ENCODE results near the gene CNTNAP2.
A peak's percentile ranks its signal among the peaks of the same experiment; 100 is the strongest.

CNTNAP2 gene

DNA sequence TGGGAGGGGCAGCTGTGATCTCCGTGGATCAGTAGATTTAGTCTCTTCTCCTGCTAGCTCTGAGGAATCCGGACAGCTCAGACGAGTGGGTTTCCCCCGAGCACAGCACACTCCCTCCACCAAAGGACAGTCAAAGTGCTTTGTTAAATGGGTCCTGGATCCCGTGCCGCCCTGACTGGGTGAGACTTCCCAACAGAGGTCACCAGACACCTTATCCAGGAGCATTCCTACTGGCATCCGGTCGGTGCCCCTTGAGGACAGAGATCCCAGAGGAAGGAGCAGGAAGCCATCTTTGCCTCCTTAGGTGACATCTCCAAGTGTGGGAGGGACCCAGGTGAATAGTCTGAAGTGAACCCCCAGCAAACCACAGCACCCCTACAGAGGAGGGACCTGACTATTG lies 1148.9 kb downstream of the CNTNAP2 start:
- Histone ChIP-seq H3K36me3 (ENCODE audit: control insufficient read depth in 2 of 2, insufficient read depth in 1 of 2, low read length in 2 of 2) (no peaks in the 10 kb centered on the region), H3K4me1 (ENCODE audit: control insufficient read depth, insufficient read depth, low read length) (no peaks in the 10 kb centered on the region), H3K4me3 (ENCODE audit: low read depth, low read length) (no peak overlapping the region), H3K9me3 (ENCODE audit: control insufficient read depth, insufficient read depth, low read depth, low read length) (no peaks in the 10 kb centered on the region), H3K27ac (ENCODE audit: extremely low read depth, low read depth, low read length) (no peak overlapping the region)
- ChIA-PET CTCF (no interaction called here), POLR2A (no interaction called here)
- TF ChIP-seq ZNF785 (tag by site-specific recombination; IDR thresholded peaks at IDR 0.05): no peak

DNA sequence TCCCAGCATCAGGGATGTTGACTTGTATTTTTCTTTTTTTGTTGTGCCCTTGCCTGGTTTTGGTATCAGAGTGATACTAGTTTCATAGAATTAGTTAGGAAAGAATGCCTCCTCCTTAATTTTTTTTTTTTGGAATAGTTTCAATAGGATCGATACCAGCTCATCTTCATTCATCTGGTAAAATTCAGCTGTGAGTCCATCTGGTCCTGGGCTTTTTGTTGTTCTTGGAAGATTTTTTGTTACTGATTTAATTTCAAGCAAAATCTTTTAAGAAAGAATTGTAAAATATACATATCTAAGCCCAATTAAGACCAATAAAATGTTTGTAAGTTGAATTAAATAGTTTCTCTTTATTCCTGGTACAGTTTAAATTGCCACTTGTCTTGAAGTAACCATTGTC lies 1159.5 kb downstream of the CNTNAP2 start:
- no peak for TF ChIP-seq ZNF621 (tag by site-specific recombination; IDR thresholded peaks at IDR 0.05)
- no peak for TF ChIP-seq KLF10 (tag by site-specific recombination; IDR thresholded peaks at IDR 0.05)
- TF ChIP-seq, protein P1, sequence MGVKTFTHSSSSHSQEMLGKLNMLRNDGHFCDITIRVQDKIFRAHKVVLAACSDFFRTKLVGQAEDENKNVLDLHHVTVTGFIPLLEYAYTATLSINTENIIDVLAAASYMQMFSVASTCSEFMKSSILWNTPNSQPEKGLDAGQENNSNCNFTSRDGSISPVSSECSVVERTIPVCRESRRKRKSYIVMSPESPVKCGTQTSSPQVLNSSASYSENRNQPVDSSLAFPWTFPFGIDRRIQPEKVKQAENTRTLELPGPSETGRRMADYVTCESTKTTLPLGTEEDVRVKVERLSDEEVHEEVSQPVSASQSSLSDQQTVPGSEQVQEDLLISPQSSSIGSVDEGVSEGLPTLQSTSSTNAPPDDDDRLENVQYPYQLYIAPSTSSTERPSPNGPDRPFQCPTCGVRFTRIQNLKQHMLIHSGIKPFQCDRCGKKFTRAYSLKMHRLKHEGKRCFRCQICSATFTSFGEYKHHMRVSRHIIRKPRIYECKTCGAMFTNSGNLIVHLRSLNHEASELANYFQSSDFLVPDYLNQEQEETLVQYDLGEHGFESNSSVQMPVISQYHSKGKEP (tag by site-specific recombination; IDR thresholded peaks at IDR 0.05): no peak
- TF ChIP-seq ZNF169 (tag by site-specific recombination; IDR thresholded peaks at IDR 0.05): no peak
- no peak for TF ChIP-seq ZNF530 (tag by site-specific recombination; IDR thresholded peaks at IDR 0.05; ENCODE audit: low read depth)
- TF ChIP-seq, protein P2, sequence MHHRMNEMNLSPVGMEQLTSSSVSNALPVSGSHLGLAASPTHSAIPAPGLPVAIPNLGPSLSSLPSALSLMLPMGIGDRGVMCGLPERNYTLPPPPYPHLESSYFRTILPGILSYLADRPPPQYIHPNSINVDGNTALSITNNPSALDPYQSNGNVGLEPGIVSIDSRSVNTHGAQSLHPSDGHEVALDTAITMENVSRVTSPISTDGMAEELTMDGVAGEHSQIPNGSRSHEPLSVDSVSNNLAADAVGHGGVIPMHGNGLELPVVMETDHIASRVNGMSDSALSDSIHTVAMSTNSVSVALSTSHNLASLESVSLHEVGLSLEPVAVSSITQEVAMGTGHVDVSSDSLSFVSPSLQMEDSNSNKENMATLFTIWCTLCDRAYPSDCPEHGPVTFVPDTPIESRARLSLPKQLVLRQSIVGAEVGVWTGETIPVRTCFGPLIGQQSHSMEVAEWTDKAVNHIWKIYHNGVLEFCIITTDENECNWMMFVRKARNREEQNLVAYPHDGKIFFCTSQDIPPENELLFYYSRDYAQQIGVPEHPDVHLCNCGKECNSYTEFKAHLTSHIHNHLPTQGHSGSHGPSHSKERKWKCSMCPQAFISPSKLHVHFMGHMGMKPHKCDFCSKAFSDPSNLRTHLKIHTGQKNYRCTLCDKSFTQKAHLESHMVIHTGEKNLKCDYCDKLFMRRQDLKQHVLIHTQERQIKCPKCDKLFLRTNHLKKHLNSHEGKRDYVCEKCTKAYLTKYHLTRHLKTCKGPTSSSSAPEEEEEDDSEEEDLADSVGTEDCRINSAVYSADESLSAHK (tag by site-specific recombination; IDR thresholded peaks at IDR 0.05): no peak
- TF ChIP-seq, protein P3, sequence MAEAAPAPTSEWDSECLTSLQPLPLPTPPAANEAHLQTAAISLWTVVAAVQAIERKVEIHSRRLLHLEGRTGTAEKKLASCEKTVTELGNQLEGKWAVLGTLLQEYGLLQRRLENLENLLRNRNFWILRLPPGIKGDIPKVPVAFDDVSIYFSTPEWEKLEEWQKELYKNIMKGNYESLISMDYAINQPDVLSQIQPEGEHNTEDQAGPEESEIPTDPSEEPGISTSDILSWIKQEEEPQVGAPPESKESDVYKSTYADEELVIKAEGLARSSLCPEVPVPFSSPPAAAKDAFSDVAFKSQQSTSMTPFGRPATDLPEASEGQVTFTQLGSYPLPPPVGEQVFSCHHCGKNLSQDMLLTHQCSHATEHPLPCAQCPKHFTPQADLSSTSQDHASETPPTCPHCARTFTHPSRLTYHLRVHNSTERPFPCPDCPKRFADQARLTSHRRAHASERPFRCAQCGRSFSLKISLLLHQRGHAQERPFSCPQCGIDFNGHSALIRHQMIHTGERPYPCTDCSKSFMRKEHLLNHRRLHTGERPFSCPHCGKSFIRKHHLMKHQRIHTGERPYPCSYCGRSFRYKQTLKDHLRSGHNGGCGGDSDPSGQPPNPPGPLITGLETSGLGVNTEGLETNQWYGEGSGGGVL (tag by site-specific recombination; IDR thresholded peaks at IDR 0.05): no peak
- TF ChIP-seq ZNF174 (tag by site-specific recombination; IDR thresholded peaks at IDR 0.05): no peak
- no peaks in the 10 kb centered on the region for H3K9me3 ChIP-seq (ENCODE audit: control insufficient read depth, insufficient read depth, low read depth, low read length)
- no peaks in the 10 kb centered on the region for H3K4me1 ChIP-seq (ENCODE audit: control insufficient read depth, insufficient read depth, low read length)
- ChIA-PET POLR2A (no interaction called here), CTCF (no interaction called here)
- no peaks in the 10 kb centered on the region for H3K36me3 ChIP-seq (ENCODE audit: control insufficient read depth in 2 of 2, insufficient read depth in 1 of 2, low read length in 2 of 2)
- H3K4me3 ChIP-seq (ENCODE audit: low read depth, low read length): no peak overlapping the region
- no peak overlapping the region for H3K27ac ChIP-seq (ENCODE audit: extremely low read depth, low read depth, low read length)

DNA sequence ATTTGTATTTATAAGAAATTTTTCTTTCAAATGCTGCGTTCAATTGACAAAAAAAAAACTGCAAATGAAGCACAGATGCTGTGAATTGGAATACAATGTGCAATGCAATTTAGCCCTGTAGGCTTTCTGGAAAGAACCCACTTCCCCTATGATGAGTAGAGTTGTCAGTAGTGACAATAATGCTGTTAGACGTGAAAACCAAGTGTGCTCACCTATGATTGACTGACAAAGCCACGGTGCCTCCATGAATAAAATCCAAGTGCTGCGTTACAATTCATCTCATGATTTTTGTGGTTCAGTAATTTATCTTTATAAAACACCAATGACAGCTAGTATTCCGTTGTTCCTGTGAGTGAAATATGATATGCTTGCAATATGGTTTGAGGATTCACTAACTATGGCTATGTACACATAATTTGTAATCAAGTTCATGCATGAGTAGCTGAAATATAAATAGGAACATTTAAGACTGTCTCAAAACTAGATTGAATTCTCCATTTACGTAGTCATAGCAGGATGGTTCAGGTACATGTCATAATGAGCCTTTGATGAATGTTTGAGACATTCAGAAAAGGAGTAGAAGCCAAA lies 1160.3 kb downstream of the CNTNAP2 start:
- Histone ChIP-seq H3K4me3 (ENCODE audit: low read depth, low read length) (no peak overlapping the region), H3K36me3 (ENCODE audit: control insufficient read depth in 2 of 2, insufficient read depth in 1 of 2, low read length in 2 of 2) (no peaks in the 10 kb centered on the region), H3K9me3 (ENCODE audit: control insufficient read depth, insufficient read depth, low read depth, low read length) (no peaks in the 10 kb centered on the region), H3K27ac (ENCODE audit: extremely low read depth, low read depth, low read length) (no peak overlapping the region), H3K4me1 (ENCODE audit: control insufficient read depth, insufficient read depth, low read length) (no peaks in the 10 kb centered on the region)
- POLR2A ChIA-PET: no interaction called here
- CTCF ChIA-PET: no interaction called here
- no peak for TF ChIP-seq TRIM28 (IDR thresholded peaks at IDR 0.05; ENCODE audit: borderline replicate concordance, low read length)
- TF ChIP-seq MEIS1 (CRISPR knock-in tag; IDR thresholded peaks at IDR 0.05; ENCODE audit: borderline replicate concordance): peak; percentile 85; the same call in 1 of the 2 replicates

- no peak overlapping the region for H3K27ac ChIP-seq (ENCODE audit: extremely low read depth, low read depth, low read length)
- no peak overlapping the region for H3K4me3 ChIP-seq (ENCODE audit: low read depth, low read length)
- ChIA-PET CTCF (interaction anchor here (0.7 kb wide), 1 partner anchor 30 kb away, joined by 3 read pairs; no protein-coding TSS in a partner anchor), POLR2A (no interaction called here)
- no peaks in the 10 kb centered on the region for H3K36me3 ChIP-seq (ENCODE audit: control insufficient read depth in 2 of 2, insufficient read depth in 1 of 2, low read length in 2 of 2)
- TF ChIP-seq ZNF747 (tag by site-specific recombination; IDR thresholded peaks at IDR 0.05) (no peak), ZNF433 (tag by site-specific recombination; IDR thresholded peaks at IDR 0.05; ENCODE audit: low read depth) (no peak), ZNF214 (tag by site-specific recombination; IDR thresholded peaks at IDR 0.05; ENCODE audit: borderline replicate concordance) (no peak), ZNF146 (tag by site-specific recombination; IDR thresholded peaks at IDR 0.05) (no peak), ZBTB8A (tag by site-specific recombination; IDR thresholded peaks at IDR 0.05) (no peak), KLF1 (tag by site-specific recombination; IDR thresholded peaks at IDR 0.05) (no peak), ZNF174 (tag by site-specific recombination; IDR thresholded peaks at IDR 0.05) (no peak), ZBTB7A (tag by site-specific recombination; IDR thresholded peaks at IDR 0.05; ENCODE audit: low read depth) (no peak), MZF1 (tag by site-specific recombination; IDR thresholded peaks at IDR 0.05; ENCODE audit: borderline replicate concordance) (no peak), ZNF311 (tag by site-specific recombination; IDR thresholded peaks at IDR 0.05; ENCODE audit: borderline replicate concordance) (no peak)
- no peaks in the 10 kb centered on the region for H3K4me1 ChIP-seq (ENCODE audit: control insufficient read depth, insufficient read depth, low read length)
- no peaks in the 10 kb centered on the region for H3K9me3 ChIP-seq (ENCODE audit: control insufficient read depth, insufficient read depth, low read depth, low read length)
These were observed 1162.9 kb downstream of the CNTNAP2 start for GRCh38 chr7:147279514-147279913.
